GM19324 (cell line): ENCODE results near the gene AMER2.

Experiments
- ATAC-seq: cut with Tn5 transposase; IDR thresholded peaks from one replicate; pipeline ENCODE4 v1.9.1; 2021; ENCODE audit warnings: mild to moderate bottlenecking, moderate library complexity; ENCODE audit not compliant: unreplicated experiment, low FRiP score

The AMER2 gene, protein sequence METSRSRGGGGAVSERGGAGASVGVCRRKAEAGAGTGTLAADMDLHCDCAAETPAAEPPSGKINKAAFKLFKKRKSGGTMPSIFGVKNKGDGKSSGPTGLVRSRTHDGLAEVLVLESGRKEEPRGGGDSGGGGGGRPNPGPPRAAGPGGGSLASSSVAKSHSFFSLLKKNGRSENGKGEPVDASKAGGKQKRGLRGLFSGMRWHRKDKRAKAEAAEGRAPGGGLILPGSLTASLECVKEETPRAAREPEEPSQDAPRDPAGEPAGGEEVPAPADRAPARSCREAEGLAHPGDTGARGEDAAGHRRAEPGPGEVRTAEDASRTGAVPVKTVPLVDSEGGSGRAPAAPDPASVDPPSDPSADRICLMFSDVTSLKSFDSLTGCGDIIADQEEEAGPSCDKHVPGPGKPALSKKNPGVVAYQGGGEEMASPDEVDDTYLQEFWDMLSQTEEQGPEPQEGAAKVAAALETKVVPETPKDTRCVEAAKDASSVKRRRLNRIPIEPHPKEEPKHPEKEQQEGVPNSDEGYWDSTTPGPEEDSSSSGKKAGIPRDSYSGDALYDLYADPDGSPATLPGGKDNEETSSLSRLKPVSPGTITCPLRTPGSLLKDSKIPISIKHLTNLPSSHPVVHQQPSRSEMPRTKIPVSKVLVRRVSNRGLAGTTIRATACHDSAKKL

DNA sequence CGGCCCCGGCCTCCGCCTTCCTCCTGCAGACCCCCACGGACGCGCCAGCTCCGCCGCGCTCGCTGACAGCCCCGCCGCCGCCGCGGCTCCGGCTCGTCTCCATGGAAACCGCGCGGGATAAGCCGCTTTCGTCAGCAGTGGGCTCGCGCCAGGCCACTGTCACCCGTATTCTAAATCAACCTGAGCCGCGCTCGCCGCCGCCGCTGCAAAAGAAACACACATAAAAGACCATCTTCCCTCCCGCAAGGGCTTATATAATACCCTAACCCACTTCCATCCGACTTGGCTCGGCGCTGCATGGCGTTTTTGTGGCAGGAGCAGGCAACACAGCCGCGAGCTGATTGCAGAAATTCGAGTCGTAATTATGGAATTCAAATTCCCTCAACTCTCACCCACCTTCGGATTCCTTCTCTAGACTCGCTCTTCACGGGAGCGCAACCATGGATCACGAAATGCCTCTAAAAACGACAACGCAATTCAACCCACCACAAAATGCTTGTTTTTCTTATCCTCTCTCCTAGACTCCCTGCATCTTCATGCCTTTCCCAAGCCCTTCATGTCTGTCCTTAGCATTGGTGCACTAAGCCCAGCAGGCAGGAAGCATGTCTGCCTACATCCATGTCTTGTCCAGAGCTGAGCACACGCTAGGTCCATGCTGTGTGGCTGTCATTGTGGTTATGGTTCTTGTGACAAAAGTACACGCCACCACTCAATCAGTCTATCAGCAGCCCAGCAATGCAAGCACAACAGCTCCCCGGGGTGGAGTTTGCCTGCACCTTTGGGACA lies at the start of gene AMER2:
Gene AMER2, minus strand, starts transcription at position 772 of the 786 bp plus-strand sequence. Its CDS starts 669 bp downstream, at position 103.
- no peak for ATAC-seq

DNA sequence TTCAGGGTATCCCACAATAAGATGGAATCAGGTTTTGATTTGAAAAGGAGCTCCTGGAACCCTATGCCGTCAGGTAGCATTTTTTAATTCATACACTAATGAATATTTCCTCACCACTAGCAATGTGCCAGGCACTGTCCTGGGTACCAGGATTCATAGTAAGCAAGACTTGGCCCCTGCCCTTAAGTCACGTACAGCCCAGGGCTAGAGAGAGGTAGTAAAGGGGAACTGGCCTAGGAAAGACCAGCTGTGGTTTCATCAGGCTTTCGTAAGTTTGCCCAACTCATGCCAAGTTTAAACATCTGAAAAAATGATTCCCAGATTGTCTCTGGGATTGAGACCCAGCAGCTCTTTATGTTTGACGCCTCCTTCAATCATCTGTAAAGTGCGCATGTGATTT lies 45.9 kb upstream of the AMER2 start:
- ATAC-seq, result no peak

DNA sequence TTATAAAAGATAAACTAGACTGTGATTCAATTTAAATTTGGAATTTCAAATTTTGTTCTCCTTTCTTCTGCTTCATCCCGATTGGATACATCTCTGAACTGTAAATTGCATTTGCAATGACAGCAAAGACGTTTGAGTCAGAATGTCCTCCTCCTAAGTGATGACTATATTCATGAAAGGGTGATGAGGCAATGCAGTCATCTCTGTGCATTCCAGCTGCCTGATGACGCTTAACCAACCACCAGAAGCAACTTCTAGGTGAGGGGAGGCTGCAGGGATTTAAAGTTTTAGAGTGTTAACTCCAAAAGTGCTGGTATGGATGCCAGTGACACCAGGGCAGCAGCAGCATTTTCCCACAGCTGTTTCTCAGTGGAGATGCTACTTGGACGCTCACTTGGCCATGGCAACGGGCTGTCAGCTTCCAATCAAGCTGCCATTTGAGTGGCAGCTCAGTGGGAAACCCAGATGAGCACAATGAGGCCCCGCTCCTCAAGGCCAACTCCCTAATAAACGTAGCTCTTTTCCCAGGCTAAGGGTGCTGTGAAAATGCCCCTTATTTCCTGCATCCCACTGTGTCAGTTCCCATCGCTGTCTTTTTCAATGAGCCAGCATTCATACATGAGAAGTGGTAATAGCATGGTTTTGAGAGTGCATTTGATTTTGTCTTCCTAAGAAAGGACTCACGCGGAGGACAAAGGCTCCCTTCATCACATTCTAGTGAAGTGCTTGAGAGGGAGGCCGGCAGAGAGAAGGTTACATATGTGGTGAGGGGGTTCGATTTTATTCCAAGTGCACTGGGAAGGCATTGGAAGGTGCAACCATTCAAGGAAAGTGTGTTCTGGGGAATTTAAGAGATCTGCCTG lies 45.2 kb upstream of the AMER2 start:
- no peak for ATAC-seq

DNA sequence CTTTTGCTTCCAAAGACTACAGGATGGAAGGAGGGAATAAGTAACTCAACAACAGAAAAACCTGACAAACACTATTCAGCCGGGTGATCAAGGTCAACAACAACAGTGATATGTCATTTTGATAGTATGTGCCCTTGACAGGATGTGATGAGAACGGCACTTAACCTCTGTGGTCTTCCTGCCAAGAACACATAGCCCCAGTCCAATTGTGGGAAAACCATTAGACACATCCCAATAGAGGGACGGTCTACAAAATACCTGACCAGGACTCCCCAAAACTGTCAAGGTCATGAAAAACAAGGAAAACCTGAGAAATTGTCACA lies 43.1 kb upstream of the AMER2 start:
- no peak for ATAC-seq

DNA sequence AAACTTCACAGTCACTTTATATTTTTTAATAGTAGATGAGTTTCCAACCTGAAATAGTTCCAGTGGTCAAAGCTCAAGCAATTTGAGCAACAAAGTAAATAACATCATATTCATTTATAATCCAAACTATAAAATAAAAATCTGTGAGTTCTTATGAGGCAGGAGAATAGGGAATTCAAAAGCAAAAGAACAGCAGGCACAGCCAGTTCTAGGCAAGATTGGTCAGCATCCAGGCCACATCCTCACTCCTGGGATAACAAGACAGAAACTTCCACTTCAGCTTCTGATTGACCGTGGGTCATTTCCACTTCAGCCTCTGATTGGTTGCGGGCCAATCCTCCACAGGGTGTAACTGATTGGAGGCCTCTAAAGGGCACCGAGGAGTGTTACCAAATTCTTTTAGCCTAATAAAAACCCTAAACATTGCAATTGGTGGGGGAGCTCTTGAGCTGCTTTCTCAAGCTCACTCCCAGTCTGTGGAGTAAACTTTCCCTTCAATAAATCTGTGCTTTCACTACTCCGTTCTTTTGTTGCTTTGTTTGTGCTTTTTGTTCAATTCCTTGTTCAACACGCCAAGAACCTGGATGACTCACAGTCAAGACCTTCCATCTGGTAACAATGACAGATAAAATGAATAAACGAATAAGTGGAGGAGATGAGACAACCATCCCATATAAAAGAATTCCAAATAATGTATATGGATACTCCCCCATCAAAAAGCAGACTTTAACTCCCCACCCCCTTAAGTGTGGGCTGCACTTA lies 42.6 kb upstream of the AMER2 start:
- no peak for ATAC-seq

DNA sequence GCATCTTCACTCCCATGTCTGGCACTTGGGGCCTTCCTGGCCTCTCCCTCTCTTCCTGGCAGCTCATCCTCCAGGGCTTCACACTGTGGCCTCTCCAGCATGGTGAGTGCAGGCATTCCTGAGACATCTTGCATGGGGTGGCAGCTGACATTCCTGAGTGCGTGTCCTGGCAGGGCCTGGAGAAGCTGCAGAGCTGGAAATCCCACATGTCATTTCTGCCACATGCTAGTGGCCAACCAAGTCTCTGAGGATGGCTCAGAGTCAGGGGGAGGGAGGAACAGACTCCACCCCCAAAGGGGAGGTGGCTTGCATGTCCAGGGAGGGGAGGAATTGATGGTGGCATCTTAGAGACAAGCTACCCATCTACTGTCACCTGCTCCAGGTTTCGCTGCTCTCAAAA lies 41.6 kb upstream of the AMER2 start:
- no peak for ATAC-seq

DNA sequence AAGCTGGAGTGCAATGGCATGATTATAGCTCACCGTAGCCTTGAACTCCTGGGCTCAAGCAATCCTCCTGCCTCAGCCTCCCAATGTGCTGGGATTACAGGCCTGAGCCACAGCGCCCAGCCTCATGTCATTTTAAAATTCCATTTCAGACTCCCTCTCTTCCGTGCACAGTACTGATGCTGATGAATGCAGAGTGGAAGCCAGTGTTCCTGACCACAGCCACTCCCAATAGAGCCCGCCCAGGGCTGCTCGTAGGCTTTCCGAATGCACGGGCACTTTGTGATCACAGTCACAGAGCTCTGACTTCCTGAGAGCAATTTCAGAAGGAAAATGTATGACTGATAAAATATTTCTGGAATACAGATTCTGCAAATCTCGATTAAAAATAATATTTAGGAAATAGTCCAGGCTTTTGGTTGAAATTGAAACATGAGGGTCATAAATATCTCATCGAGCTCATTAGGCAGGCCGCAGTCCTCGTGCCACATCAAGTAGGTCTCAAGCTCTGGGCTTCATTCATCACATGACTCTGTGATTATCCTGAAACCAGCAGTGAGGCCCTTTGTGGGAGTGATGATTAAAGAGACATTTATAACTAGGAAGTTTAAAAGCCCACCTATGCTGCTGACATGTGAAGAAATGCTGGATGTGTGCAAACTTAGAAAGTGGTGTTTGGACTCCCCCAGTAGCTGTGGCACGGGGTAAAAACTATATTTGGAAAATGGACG lies 38.9 kb upstream of the AMER2 start:
- no peak for ATAC-seq

DNA sequence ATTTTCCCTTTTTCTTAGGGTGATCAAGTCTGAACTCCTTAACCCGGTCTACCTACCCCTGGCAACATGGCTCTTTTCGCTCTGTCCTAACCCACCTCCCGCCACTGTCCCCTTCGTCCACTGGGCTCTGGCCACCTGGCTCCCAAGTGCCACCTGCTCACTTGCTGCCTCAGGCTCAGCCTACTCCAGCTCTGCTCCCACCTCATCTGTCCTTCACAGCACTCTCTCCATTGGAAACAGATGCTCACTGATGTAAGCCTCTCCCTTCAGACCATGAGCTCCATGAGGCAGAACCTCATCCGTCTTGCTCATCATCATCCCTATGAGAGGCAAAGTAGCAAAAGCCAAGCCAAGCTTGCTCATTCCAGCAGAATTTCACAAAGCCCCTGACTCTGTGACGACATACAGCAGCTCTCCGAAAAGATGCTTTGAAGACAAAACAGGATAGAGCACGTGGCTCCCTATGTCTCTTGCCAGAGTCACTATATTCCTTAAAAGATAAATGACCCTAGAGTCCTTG lies 35.3 kb upstream of the AMER2 start:
- ATAC-seq, result no peak

DNA sequence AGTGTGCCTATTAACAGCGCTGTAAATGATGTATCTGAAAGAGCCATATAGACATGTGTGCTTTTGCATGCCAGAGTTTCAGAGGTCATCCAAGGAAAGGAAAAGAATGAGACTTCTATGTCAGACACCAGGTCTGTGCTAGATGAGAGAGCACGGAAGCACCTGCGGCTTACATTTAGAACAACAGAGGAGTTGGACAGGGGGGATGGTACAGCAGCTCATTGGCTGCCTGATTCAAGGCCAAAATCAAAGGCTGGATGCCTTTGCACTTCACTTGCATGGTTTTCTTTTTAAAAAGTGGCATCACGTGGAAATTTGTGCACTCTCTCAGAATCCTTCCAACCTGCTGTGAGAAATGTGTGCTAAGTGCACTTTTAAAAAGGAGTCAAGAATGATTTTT lies 32.8 kb upstream of the AMER2 start:
- no peak for ATAC-seq

DNA sequence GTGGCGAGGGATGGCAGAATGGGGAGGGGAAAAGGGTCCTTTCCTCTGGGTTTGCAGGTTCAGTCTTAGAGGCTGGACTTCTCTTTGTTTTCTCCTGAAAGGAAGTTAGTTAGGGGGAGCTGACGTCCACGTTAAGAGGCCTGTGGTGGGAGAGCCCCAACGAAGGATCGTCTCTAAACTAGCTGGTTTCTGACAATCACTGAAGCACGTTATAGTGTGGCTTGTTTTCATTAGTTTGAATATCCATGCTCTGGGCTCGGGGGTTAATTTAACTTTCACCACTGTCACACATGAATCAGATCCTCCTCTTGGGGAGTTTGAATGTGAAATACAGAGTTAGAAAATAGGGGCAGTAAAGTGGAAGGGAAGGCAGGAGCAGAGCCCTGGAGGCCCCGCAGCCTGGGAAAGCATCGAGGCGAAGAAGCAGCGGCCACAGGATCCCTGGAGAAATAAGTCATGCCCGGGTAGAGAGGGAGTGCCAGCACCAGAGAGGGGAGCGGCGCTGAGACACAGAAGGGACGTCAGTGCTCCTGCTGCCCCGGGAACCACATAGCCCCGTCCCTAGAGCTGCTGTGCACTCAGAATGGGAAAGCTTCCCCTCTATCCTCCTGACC lies 31.1 kb upstream of the AMER2 start:
- no peak for ATAC-seq

DNA sequence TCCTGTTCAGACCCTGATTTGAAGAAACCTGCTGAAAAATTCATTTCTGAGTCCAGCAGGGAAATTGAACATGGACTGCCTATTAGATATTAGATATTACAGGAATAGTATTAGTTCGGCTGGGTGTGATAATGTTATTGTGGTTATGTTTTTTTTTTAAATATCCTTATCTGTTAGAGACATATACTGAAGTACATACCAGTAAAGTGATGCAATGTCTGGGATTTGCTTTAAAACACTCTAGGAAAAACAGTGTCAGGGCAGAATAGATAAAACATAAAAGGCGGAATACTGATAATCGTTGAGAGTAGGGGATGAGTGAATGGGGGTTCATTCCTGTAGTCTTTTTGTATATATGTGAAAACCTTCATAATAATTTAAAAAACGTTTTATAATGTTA lies 28.7 kb upstream of the AMER2 start:
- ATAC-seq, result no peak

DNA sequence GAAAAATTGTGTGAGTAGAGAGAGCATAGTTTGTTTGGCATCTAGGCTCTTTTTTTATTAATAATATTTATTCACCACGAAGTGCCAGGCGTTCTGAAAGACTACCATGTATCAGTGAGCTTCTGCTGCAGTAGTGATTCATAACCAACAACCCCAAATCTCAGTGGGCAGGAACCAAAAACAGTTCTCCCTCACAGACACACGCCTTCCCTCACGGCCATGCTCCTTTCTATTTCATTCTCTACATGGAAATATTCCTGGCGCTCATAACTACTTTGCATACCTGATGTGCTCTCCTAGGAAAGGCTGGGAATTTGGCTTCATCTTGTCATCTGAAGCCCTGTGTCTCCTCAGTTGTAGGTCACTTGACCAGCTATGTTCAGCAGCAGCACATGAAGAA lies 26.6 kb upstream of the AMER2 start:
- no peak for ATAC-seq

DNA sequence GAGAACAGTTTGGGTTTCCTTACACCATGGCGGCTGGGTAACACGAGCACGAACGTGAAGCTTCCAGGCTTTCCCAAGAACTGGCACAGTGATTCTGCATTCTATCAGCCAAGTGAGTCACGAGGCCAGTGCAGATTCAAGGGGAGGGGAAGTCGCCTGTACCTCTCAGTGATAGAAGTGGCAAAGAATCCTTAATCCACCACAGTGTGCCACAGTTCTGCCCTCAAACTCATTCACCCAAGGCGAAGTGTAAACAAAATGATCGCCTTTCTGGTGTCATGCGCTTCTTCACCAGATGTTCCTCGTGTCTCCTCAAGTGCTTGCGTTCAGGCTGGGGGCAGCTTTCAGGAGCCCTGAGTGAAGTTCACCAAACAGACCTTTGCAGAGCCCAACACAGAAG lies 24.9 kb upstream of the AMER2 start:
- ATAC-seq, result no peak

DNA sequence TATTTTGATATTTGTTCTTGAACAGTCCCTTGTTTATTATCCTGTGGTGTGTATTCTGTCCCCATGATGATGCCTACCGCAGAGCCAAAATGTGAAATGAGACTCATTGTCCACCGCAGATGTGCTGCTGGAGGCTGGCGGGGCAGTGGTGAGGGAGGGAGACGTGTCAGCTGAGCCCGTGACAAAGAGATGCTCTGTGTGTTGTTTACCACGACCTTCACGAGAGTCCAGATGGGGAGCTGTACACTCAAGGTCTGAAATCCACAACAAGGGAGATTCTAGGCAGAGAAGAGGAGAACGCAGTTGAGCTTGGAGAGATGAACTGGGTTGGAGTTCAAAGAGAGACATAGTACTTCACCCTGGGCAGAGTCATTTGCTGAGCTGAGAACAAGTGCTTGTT lies 20.8 kb upstream of the AMER2 start:
- no peak for ATAC-seq

DNA sequence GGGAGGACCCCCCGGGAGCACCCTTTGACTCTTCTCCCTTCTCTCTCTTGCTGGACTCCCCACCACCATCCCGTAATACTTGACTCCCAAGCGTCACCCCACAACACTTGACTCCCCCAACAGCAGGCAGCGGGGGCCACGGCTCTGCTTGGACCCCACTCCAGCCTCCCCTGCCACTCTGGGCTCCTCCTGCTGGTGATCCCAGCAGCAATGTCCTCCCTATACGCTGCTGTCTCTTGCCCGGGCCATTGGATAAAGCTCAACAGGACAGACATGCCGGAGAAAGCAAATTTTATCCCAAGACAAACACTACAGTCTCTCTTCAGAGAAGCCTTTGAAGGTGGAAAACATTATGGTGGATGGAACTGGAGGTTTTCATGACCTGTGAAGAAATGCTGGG lies 20.4 kb upstream of the AMER2 start:
- no peak for ATAC-seq

DNA sequence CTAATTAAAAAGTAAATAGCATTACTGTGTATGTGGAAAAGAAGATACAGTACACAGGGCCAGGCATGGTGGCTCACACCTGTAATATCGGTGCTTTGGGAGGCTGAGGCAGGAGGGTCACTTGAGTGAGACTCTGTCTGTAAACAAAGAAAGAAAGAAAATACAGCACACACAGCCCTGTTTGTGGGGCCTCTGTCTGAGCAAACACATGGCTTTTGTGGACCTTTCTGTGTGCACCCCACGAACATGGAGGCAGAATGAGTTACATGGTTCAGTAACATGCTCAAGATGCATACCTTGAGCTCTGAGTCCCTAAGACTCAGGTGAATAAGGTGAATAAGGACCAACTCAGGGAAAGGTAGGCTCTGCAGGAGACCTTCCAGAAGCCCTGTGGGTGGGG lies 20.0 kb upstream of the AMER2 start:
- ATAC-seq, result no peak

DNA sequence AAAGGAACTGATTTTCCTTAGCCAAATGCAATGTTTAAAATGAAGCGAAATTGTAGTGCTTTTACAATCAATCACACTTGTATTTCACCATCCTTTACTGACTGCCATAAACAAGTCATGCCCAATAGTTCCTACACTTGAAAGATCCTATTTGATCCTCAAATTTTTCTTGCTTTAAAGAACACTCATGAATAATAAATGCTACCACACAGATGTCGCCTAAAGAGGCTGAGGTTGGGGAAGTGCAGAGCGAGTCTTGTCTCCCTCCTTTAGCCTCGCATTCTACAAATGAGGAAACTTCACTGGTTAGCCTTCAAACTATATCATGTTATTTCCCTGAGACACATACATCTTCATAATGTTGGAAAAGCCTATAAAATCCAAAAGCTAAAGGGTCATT lies 18.7 kb upstream of the AMER2 start:
- no peak for ATAC-seq

DNA sequence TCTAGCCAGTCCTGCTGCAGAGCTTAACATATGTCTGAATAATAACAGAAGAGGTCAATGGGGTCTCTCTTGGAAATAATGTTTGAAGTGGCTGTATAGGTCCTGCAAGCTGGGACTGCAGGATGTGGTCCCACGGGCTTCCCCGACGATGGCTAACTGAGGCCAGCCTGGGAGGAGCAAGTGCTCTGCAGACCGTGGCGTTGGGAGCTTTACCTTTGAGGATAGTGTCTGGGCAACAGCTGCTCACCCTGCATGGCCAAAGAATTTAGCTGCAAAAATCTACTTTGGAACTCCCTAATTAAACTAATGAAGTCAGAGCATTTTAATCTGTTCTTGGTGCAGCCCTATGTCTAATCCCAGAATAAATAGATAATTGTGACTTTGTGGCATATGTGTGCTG lies 18.2 kb upstream of the AMER2 start:
- ATAC-seq, result no peak

DNA sequence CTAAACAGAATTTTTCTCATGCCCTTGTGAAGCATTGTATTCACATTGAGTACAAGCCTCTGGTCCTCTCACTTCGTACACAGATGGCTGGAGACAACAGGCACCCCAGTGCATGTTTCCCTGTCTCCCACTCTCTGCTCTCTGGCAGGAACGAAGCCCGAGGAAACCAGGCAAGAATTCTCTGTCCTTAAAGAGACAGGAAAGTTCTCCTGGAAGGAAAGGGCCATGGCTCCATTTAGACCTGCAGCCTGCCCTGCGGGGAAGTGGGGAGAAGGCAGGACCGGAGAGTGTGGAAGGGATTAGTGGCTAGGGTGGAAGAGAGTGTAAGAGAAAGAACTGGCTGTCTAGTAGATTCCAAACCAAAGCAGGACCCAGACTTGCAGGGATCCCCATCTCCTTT lies 15.5 kb upstream of the AMER2 start:
- ATAC-seq, result no peak
